Kidney (tissue), 14 donors: ENCODE results near the gene LTBP4. TPM values are rescaled to one million over a fixed set of nuclear protein-coding genes. Genes with fewer than 3 reads are reported as not detected.
A peak's percentile ranks its signal among the peaks of the same experiment; 100 is the strongest.
"Not testable (repeated sequence)": the region's sequence is repeated elsewhere in the genome, so short reads cannot be mapped to it uniquely, and the experiment has no call there.

Experiments
- DNase-seq, 5 donors: peaks; one replicate each; pipeline ENCODE4 v3.0.0-alpha.2; 2013 to 2020
- FAIRE-seq: peaks from 2 replicates; lab custom pipeline; 2012; peaks lifted over from hg19 to GRCh38; lab: Jason Lieb, UNC
- H3K27ac ChIP-seq, 2 donors: one replicate each; pipeline ENCODE4 v1.7.0; 2013; ENCODE audit warnings: low read depth in 2 of 2, low read length in 2 of 2, inconsistent platforms in 1 of 2
- H3K27me3 ChIP-seq: one replicate; pipeline ENCODE4 v1.7.1; 2013; ENCODE audit warnings: low read length, inconsistent platforms; ENCODE audit not compliant: control insufficient read depth, insufficient read depth
- H3K36me3 ChIP-seq, 3 donors: one replicate each; pipeline versions ENCODE4 v1.7.0 to v1.7.1; 2013; ENCODE audit warnings: low read length in 3 of 3, control low read depth in 1 of 3, inconsistent platforms in 1 of 3; ENCODE audit not compliant: insufficient read depth in 3 of 3, control insufficient read depth in 2 of 3
- H3K4me1 ChIP-seq, 3 donors: one replicate each; pipeline versions ENCODE4 v1.7.0 to v1.7.1; 2013; ENCODE audit warnings: low read length in 3 of 3, inconsistent platforms in 1 of 3, low read depth in 1 of 3; ENCODE audit not compliant: control insufficient read depth in 2 of 3, insufficient read depth in 2 of 3
- H3K4me3 ChIP-seq, 3 donors: one replicate each; pipeline versions ENCODE4 v1.7.0 to v1.8.1; 2013; ENCODE audit warnings: low read length in 3 of 3, control low read depth in 1 of 3, inconsistent platforms in 1 of 3
- H3K9ac ChIP-seq, 3 donors: one replicate each; pipeline versions ENCODE4 v1.7.0 to v1.7.1; 2013; ENCODE audit warnings: low read length in 3 of 3, control low read depth in 1 of 3, inconsistent platforms in 1 of 3
- H3K9me3 ChIP-seq, 3 donors: one replicate each; pipeline versions ENCODE4 v1.7.0 to v1.7.1; 2013; ENCODE audit warnings: low read length in 3 of 3, control low read depth in 1 of 3, inconsistent platforms in 1 of 3; ENCODE audit not compliant: control insufficient read depth in 2 of 3, insufficient read depth in 1 of 3
- intact Hi-C: fragments of 100-400 bp; cut with DNase I; formaldehyde crosslinking; loops from one replicate; pipeline ENCODE4 v1.11.1; 2022
- polyA plus RNA-seq: library from polyadenylated mRNA; stranded (reverse); fragments of 350-450 nt; fragmentation: Illumina TruSeq; extraction: RNeasy Lipid Tissue Mini Kit (QIAGEN cat#74804); gene quantifications from one replicate; pipeline ENCODE4 v1.2.3, GENCODE V29; 2014; ENCODE audit warnings: low read depth, low replicate concordance; ENCODE audit not compliant: insufficient read depth
- total RNA-seq: library from RNA; stranded (reverse); fragmentation: NEBNext Ultra II Directional; extraction: Animal tissue kit (Norgen Biotek cat#: 25700); gene quantifications from one replicate; pipeline ENCODE4 v1.2.1, GENCODE V29; 2021
- TF ChIP-seq, protein P1 (sequence below): IDR thresholded peaks from 3 replicates; pipeline ENCODE4 v1.5.1; 2012; ENCODE audit warnings: mild to moderate bottlenecking, moderate library complexity, borderline replicate concordance; ENCODE audit not compliant: insufficient read depth; ENCODE audit errors: extremely low read depth
- donor health status: control.
- donor health status: control.
- donor health status: control.
- donor health status: control.
- donor health status: control.
- donor health status: DM: yes; HTN: yes; CAD: no.
- donor health status: Normal renal cell carcinoma (clear cell type).

LTBP4 gene
- total and polyA plus RNA-seq, 2 donors from 2014 or later, result 52.1 to 155 TPM

DNA sequence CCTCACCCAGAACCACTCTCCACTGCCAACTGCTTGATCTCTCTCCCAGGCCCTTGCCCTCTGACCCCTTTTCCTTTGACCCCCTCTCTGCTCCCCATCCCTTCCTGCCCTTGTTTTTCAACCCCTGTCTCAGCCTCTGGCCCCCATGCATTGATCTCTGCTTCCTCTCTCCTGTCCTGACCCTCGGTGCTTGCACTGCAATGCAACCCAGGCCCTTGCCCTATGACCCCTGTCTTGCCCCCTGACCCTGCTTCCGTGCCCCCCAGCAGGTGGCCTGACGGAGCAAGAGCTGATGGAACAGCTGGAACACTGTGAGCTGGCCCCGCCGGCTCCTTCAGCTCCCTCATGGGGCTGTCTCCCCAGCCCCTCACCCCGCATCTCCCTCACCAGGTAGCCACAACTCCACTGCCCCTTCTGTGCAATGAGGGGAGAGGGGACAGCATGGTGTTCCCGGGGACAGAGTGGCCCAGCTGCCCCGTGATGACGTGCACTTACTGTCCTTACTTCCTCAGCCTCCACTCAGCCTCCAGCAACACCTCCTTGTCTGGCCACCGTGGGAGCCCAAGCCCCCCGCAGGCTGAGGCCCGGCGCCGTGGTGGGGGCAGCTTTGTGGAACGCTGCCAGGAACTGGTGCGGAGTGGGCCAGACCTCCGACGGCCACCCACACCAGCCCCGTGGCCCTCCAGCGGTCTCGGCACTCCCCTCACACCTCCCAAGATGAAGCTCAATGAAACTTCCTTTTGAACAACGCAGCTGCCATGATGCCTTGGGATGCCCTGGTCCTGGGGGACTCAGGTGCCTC lies 10.5 kb upstream of the LTBP4 start:
- Histone ChIP-seq H3K4me3 (no peak overlapping the region), H3K36me3 (peaks cover 0 to 6% (median 0%) of the 10 kb centered on the region in 3 donors), H3K9me3 (no peaks in the 10 kb centered on the region), H3K4me1 (no peaks in the 10 kb centered on the region), H3K27ac (no peak overlapping the region), H3K9ac (no peak overlapping the region), H3K27me3 (no peaks in the 10 kb centered on the region)
- TF ChIP-seq, protein P1, sequence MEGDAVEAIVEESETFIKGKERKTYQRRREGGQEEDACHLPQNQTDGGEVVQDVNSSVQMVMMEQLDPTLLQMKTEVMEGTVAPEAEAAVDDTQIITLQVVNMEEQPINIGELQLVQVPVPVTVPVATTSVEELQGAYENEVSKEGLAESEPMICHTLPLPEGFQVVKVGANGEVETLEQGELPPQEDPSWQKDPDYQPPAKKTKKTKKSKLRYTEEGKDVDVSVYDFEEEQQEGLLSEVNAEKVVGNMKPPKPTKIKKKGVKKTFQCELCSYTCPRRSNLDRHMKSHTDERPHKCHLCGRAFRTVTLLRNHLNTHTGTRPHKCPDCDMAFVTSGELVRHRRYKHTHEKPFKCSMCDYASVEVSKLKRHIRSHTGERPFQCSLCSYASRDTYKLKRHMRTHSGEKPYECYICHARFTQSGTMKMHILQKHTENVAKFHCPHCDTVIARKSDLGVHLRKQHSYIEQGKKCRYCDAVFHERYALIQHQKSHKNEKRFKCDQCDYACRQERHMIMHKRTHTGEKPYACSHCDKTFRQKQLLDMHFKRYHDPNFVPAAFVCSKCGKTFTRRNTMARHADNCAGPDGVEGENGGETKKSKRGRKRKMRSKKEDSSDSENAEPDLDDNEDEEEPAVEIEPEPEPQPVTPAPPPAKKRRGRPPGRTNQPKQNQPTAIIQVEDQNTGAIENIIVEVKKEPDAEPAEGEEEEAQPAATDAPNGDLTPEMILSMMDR, result no peak
- DNase-seq (peak in 1 of 5 donors; percentile 46), FAIRE-seq (no peak)
- intact Hi-C loops, result loop anchor here (10.0 kb wide), 1 partner anchor 46 kb away; no protein-coding TSS in a partner anchor

DNA sequence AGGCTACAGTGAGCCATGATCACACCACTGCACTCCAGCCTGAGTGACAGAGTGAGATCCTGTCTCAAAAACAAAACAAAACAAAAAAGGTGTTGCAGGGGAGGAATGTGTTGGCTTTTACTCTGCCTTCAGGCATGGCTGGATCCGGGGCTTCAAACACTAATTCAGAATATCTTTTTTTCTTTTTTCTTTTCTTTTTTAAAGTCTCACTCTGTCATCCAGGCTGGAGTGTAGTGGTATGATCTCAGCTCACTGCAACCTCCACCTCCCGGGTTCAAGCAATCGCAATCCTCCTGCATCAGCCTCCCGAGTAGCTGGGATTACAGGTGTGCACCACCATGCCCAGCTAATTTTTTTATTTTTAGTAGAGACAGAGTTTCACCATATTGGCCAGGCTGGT lies 9.4 kb upstream of the LTBP4 start:
- H3K9ac ChIP-seq, H3K4me1 ChIP-seq, H3K36me3 ChIP-seq, FAIRE-seq, H3K4me3 ChIP-seq, H3K27ac ChIP-seq, DNase-seq, H3K9me3 ChIP-seq, H3K27me3 ChIP-seq: not testable (repeated sequence)
- intact Hi-C loops, result loop anchor here (10.0 kb wide), 1 partner anchor 47 kb away; no protein-coding TSS in a partner anchor

DNA sequence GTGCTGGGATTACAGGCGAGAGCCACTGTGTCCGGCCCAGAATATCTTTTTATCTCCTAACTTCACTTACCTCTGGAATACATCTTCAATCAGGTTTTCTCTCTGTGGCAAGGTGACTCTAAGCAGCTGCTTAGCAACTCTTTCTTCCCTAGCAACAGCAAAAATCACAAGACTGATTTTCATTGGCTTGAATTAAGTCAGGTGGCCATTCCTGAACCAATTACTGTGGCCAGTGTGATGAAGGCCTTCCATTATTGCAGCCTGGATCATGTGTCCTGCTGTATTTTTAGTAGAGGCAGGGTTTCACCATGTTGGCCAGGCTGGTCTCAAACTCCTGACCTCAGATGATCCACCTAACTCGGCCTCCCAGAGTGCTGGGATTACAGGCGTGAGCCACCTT lies 9.0 kb upstream of the LTBP4 start:
- Histone ChIP-seq H3K36me3 (peaks cover 0 to 6% (median 0%) of the 10 kb centered on the region in 3 donors), H3K4me3 (no peak overlapping the region), H3K4me1 (peaks cover 0 to under 1% (median 0%) of the 10 kb centered on the region in 3 donors), H3K9ac (no peak overlapping the region), H3K9me3 (no peaks in the 10 kb centered on the region), H3K27me3 (no peaks in the 10 kb centered on the region), H3K27ac (no peak overlapping the region)
- peak in 1 of 5 donors; percentile 46 for DNase-seq
- TF ChIP-seq, protein P1, result no peak
- no peak for FAIRE-seq
- intact Hi-C loops, result loop anchor here (10.0 kb wide), 1 partner anchor 47 kb away; no protein-coding TSS in a partner anchor

DNA sequence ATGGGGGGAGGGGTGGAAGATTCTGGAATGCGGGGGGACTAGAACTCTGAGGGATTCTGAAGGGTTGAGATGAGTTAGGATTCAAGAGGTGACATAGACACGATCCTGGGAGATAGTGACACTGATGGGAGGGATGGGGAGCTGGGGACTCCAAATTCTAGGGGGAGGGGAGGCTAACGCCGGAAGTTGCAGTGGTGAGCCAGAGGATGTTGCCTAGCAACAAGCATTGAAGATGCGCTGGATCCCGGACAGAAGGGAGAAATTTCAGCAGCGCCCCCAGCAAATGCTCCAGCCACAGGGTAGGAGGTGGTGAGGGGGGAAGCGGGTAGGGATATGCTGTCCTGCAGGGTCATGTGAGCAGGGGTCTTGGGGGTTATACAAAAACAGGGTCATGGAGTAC lies 6.9 kb upstream of the LTBP4 start:
- Histone ChIP-seq H3K36me3 (no peaks in the 10 kb centered on the region), H3K4me3 (no peak overlapping the region), H3K9ac (no peak overlapping the region), H3K27ac (no peak overlapping the region), H3K4me1 (peaks cover 0 to 3% (median 2%) of the 10 kb centered on the region in 3 donors), H3K9me3 (no peaks in the 10 kb centered on the region), H3K27me3 (peaks cover 2% of the 10 kb centered on the region)
- no peak for FAIRE-seq
- intact Hi-C loops, result loop anchor here (10.0 kb wide), 1 partner anchor 49 kb away; no protein-coding TSS in a partner anchor
- peak in 1 of 5 donors; percentile 44 for DNase-seq
- TF ChIP-seq, protein P1, result no peak
